WTC11 (cell line): ENCODE data around the gene ASTN2.

ENCODE experiments used
- CREB1 ChIP-seq: sonication (generic); formaldehyde crosslinking; IDR thresholded peaks from 2 replicates; pipeline ENCODE4 v1.8.0; 2023; ENCODE audit warnings: mild to moderate bottlenecking, missing genetic modification reagents
- CREM ChIP-seq: sonication (generic); formaldehyde crosslinking; IDR thresholded peaks from 2 replicates; pipeline ENCODE4 v1.8.1; 2022; ENCODE audit warnings: mild to moderate bottlenecking, missing genetic modification reagents, moderate library complexity
- FOXP1 ChIP-seq: sonication (generic); formaldehyde crosslinking; IDR thresholded peaks from 2 replicates; pipeline ENCODE4 v1.8.0; 2022; ENCODE audit warnings: missing genetic modification reagents, mild to moderate bottlenecking, moderate library complexity, borderline replicate concordance
- MAX ChIP-seq: sonication (generic); formaldehyde crosslinking; IDR thresholded peaks from 2 replicates; pipeline ENCODE4 v1.8.0; 2022; ENCODE audit warnings: mild to moderate bottlenecking, missing genetic modification reagents
- NR2C2 ChIP-seq: sonication (generic); formaldehyde crosslinking; IDR thresholded peaks from 2 replicates; pipeline ENCODE4 v1.8.0; 2022; ENCODE audit warnings: mild to moderate bottlenecking, missing genetic modification reagents
- PRDM15 ChIP-seq: sonication (generic); formaldehyde crosslinking; IDR thresholded peaks from 2 replicates; pipeline ENCODE4 v1.8.0; 2022; ENCODE audit warnings: missing genetic modification reagents
- RELA ChIP-seq: sonication (generic); formaldehyde crosslinking; IDR thresholded peaks from 2 replicates; pipeline ENCODE4 v1.8.1; 2022; ENCODE audit warnings: missing genetic modification reagents, mild to moderate bottlenecking, borderline replicate concordance
- SP1 ChIP-seq: sonication (generic); formaldehyde crosslinking; conservative IDR thresholded peaks from 2 replicates; pipeline ENCODE4 v1.8.1; 2022; ENCODE audit warnings: missing genetic modification reagents
- ZBTB21 ChIP-seq: sonication (generic); formaldehyde crosslinking; IDR thresholded peaks from 2 replicates; pipeline ENCODE4 v1.8.1; 2023; ENCODE audit warnings: mild to moderate bottlenecking, missing genetic modification reagents, borderline replicate concordance
- TF ChIP-seq, protein P1 (sequence below): fragments of 200-600 bp; IDR thresholded peaks from 2 replicates; pipeline ENCODE4 v1.8.0; 2022; ENCODE audit warnings: antibody characterized with exemption
- TF ChIP-seq, protein P2 (sequence below): sonication (generic); formaldehyde crosslinking; IDR thresholded peaks from 2 replicates; pipeline ENCODE4 v1.8.1; 2023; ENCODE audit warnings: mild to moderate bottlenecking, missing genetic modification reagents
- TF ChIP-seq, protein P3 (sequence below): sonication (generic); formaldehyde crosslinking; IDR thresholded peaks from 2 replicates; pipeline ENCODE4 v1.8.1; 2023; ENCODE audit warnings: mild to moderate bottlenecking, missing genetic modification reagents, moderate library complexity

- no peak for TF ChIP-seq FOXP1
- TF ChIP-seq NR2C2, result no peak
- TF ChIP-seq RELA (CRISPR knock-in tag), result no peak
- TF ChIP-seq, protein P1, sequence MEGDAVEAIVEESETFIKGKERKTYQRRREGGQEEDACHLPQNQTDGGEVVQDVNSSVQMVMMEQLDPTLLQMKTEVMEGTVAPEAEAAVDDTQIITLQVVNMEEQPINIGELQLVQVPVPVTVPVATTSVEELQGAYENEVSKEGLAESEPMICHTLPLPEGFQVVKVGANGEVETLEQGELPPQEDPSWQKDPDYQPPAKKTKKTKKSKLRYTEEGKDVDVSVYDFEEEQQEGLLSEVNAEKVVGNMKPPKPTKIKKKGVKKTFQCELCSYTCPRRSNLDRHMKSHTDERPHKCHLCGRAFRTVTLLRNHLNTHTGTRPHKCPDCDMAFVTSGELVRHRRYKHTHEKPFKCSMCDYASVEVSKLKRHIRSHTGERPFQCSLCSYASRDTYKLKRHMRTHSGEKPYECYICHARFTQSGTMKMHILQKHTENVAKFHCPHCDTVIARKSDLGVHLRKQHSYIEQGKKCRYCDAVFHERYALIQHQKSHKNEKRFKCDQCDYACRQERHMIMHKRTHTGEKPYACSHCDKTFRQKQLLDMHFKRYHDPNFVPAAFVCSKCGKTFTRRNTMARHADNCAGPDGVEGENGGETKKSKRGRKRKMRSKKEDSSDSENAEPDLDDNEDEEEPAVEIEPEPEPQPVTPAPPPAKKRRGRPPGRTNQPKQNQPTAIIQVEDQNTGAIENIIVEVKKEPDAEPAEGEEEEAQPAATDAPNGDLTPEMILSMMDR, result no peak
- no peak for TF ChIP-seq SP1 (CRISPR knock-in tag)
- TF ChIP-seq, protein P2, sequence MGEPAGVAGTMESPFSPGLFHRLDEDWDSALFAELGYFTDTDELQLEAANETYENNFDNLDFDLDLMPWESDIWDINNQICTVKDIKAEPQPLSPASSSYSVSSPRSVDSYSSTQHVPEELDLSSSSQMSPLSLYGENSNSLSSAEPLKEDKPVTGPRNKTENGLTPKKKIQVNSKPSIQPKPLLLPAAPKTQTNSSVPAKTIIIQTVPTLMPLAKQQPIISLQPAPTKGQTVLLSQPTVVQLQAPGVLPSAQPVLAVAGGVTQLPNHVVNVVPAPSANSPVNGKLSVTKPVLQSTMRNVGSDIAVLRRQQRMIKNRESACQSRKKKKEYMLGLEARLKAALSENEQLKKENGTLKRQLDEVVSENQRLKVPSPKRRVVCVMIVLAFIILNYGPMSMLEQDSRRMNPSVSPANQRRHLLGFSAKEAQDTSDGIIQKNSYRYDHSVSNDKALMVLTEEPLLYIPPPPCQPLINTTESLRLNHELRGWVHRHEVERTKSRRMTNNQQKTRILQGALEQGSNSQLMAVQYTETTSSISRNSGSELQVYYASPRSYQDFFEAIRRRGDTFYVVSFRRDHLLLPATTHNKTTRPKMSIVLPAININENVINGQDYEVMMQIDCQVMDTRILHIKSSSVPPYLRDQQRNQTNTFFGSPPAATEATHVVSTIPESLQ (CRISPR knock-in tag), result no peak
- TF ChIP-seq, protein P3, sequence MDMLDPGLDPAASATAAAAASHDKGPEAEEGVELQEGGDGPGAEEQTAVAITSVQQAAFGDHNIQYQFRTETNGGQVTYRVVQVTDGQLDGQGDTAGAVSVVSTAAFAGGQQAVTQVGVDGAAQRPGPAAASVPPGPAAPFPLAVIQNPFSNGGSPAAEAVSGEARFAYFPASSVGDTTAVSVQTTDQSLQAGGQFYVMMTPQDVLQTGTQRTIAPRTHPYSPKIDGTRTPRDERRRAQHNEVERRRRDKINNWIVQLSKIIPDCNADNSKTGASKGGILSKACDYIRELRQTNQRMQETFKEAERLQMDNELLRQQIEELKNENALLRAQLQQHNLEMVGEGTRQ, result no peak
- no peak for TF ChIP-seq PRDM15
- no peak for TF ChIP-seq MAX (CRISPR knock-in tag)
- no peak for TF ChIP-seq CREB1
- no peak for TF ChIP-seq CREM (CRISPR knock-in tag)
- no peak for TF ChIP-seq ZBTB21 (CRISPR knock-in tag)
Measured at GRCh38 chr9:116800074-116800473, 614.8 kb downstream of the ASTN2 start.
